ENCODE results near the gene HBG1. TPM values are rescaled to one million over a fixed set of nuclear protein-coding genes. Genes with fewer than 3 reads are reported as not detected.
"Not testable (repeated sequence)": the region's sequence is repeated elsewhere in the genome, so short reads cannot be mapped to it uniquely, and the experiment has no call there.

HBG1 gene
- total and polyA plus RNA-seq, 10 of the 15 experiments (the other 5 are each of a cell fraction or from before 2014, with no cell fraction given) = 0.84 to 2.3 (median 1.9) TPM; not detected in 5

DNA sequence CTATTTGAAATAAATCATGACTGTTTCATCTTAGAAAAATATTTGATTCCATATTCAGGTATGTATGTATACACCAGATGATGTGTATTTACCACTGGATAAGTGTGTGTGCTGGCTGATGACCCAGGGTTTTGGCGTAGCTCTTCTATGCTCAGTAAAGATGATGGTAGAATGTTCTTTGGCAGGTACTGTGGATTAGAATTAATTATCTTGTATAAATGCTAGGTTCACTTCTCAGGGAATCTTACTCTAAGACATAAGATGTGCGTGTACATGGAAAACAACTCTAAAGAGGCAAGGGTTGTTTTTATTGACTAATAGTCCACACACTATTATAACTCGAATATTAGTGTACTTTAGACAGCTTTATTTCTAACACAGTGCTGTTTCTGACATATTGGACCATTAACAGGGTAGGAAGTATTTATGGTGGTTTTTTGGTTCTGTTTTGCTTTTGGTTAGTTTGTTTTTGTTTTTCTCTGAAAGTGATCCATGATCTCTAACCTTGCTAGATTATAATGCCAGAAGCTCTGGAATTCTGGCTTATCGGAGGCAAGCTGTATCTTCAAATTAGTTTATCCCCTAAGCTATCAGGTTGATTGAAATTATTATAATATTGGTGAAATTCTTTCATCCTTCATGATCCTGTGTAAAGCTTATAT lies 1.0 kb upstream of the HBG1 start:
- H3K4me1 ChIP-seq (ENCODE audit: control insufficient read depth, insufficient read depth, low read length) = no peaks in the 10 kb centered on the region
- BruUV-seq (replicated peaks) = no TSS peak
- ChIA-PET CTCF (no interaction called here), RAD21 (ENCODE audit: unreplicated experiment) (no interaction called here), SMC1A (ENCODE audit: uncharacterized antibody, unreplicated experiment) (interaction anchor here (1.0 kb wide), 1 partner anchor 42 kb away, joined by 5 read pairs; no protein-coding TSS in a partner anchor), POLR2A (no interaction called here)
- no peaks in the 10 kb centered on the region for H3K9me3 ChIP-seq (replicated peaks; ENCODE audit: control insufficient read depth, insufficient read depth, low read length)
- in situ Hi-C loops (cut with MboI) (no loop called here), intact Hi-C loops (cut with micrococcal nuclease; ENCODE audit: unreplicated experiment) (no loop called here)
- FAIRE-seq (no peak), DNase-seq (ENCODE audit: low read depth, low spot score) (no peak), ATAC-seq (no peak)
- H3K4me2 ChIP-seq (ENCODE audit: control insufficient read depth, insufficient read depth) = no peak overlapping the region
- 43% methylated on average over 4 of the region's 4 CpGs for WGBS (ENCODE audit: insufficient coverage, insufficient replicate concordance, low lambda C conversion rate, missing lambda C conversion rate)
- no peak overlapping the region for H3K9ac ChIP-seq (ENCODE audit: control insufficient read depth, insufficient read depth, low read length)
- TF ChIP-seq, protein P1, sequence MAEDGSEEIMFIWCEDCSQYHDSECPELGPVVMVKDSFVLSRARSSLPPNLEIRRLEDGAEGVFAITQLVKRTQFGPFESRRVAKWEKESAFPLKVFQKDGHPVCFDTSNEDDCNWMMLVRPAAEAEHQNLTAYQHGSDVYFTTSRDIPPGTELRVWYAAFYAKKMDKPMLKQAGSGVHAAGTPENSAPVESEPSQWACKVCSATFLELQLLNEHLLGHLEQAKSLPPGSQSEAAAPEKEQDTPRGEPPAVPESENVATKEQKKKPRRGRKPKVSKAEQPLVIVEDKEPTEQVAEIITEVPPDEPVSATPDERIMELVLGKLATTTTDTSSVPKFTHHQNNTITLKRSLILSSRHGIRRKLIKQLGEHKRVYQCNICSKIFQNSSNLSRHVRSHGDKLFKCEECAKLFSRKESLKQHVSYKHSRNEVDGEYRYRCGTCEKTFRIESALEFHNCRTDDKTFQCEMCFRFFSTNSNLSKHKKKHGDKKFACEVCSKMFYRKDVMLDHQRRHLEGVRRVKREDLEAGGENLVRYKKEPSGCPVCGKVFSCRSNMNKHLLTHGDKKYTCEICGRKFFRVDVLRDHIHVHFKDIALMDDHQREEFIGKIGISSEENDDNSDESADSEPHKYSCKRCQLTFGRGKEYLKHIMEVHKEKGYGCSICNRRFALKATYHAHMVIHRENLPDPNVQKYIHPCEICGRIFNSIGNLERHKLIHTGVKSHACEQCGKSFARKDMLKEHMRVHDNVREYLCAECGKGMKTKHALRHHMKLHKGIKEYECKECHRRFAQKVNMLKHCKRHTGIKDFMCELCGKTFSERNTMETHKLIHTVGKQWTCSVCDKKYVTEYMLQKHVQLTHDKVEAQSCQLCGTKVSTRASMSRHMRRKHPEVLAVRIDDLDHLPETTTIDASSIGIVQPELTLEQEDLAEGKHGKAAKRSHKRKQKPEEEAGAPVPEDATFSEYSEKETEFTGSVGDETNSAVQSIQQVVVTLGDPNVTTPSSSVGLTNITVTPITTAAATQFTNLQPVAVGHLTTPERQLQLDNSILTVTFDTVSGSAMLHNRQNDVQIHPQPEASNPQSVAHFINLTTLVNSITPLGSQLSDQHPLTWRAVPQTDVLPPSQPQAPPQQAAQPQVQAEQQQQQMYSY (CRISPR knock-in tag; IDR thresholded peaks at IDR 0.05) = no peak
- TF ChIP-seq NFXL1 (IDR thresholded peaks at IDR 0.05; ENCODE audit: borderline replicate concordance) (no peak), ZNF217 (IDR thresholded peaks at IDR 0.05) (no peak), IKZF2 (IDR thresholded peaks at IDR 0.05) (no peak), MEF2B (IDR thresholded peaks at IDR 0.05; ENCODE audit: partially characterized antibody, poor library complexity, severe bottlenecking) (no peak), ZSCAN29 (IDR thresholded peaks at IDR 0.05) (no peak)
- peaks cover 0 to 2% of the 10 kb centered on the region in 2 experiments; a peak in 2 of 4 replicates for H3K27me3 ChIP-seq (replicated peaks in 1 of 2; ENCODE audit: control insufficient read depth in 2 of 2, insufficient read depth in 2 of 2, low read length in 1 of 2)
- no peaks in the 10 kb centered on the region for H3K79me2 ChIP-seq (ENCODE audit: control insufficient read depth, insufficient read depth, low read length)
- no peak overlapping the region for H3K4me3 ChIP-seq
- H3K36me3 ChIP-seq (ENCODE audit: control insufficient read depth in 2 of 2, insufficient read depth in 2 of 2, low read length in 1 of 2) = no peaks in the 10 kb centered on the region
- no peak overlapping the region for H2AFZ ChIP-seq (ENCODE audit: control insufficient read depth, low read depth, low read length)
- H3K27ac ChIP-seq (ENCODE audit: control insufficient read depth, insufficient read depth) = no peak overlapping the region
- H4K20me1 ChIP-seq (ENCODE audit: control insufficient read depth, insufficient read depth) = no peaks in the 10 kb centered on the region

DNA sequence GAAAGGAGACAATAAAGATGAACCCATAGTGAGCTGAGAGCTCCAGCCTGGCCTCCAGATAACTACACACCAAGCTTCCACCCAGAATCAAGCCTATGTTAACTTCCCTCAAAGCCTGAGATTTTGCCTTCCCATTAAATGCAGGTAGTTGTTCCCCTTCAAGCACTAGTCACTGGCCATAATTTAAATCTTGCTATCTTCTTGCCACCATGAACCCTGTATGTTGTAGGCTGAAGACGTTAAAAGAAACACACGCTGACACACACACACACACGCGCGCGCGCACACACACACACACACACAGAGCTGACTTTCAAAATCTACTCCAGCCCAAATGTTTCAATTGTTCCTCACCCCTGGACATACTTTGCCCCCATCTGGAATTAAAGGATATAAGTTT lies 1.2 kb downstream of the HBG1 start:
- intact Hi-C loops (cut with micrococcal nuclease; ENCODE audit: unreplicated experiment); in situ Hi-C loops (cut with MboI); CTCF ChIA-PET; H3K36me3 ChIP-seq (ENCODE audit: control insufficient read depth in 2 of 2, insufficient read depth in 2 of 2, low read length in 1 of 2); RAD21 ChIA-PET (ENCODE audit: unreplicated experiment); ATAC-seq; H3K9me3 ChIP-seq (replicated peaks; ENCODE audit: control insufficient read depth, insufficient read depth, low read length); H3K27ac ChIP-seq (ENCODE audit: control insufficient read depth, insufficient read depth); H3K9ac ChIP-seq (ENCODE audit: control insufficient read depth, insufficient read depth, low read length); POLR2A ChIA-PET; H4K20me1 ChIP-seq (ENCODE audit: control insufficient read depth, insufficient read depth); H3K79me2 ChIP-seq (ENCODE audit: control insufficient read depth, insufficient read depth, low read length); H3K4me2 ChIP-seq (ENCODE audit: control insufficient read depth, insufficient read depth); H2AFZ ChIP-seq (ENCODE audit: control insufficient read depth, low read depth, low read length); DNase-seq (ENCODE audit: low read depth, low spot score); BruUV-seq (replicated peaks); H3K4me1 ChIP-seq (ENCODE audit: control insufficient read depth, insufficient read depth, low read length); H3K27me3 ChIP-seq (replicated peaks in 1 of 2; ENCODE audit: control insufficient read depth in 2 of 2, insufficient read depth in 2 of 2, low read length in 1 of 2); H3K4me3 ChIP-seq; FAIRE-seq; SMC1A ChIA-PET (ENCODE audit: uncharacterized antibody, unreplicated experiment): not testable (repeated sequence)
- WGBS (ENCODE audit: insufficient coverage, insufficient replicate concordance, low lambda C conversion rate, missing lambda C conversion rate) = 89% methylated on average over 7 of the region's 7 CpGs

Measured in GM12878 (cell line).